Keratinocyte (primary cell): ENCODE measurements around the gene CAP2. TPM values are rescaled to one million over a fixed set of nuclear protein-coding genes. Genes with fewer than 3 reads are reported as not detected.

Experiments used
- DNase-seq: peaks from one replicate; pipeline ENCODE4 v3.0.0-alpha.2; 2011; ENCODE audit warnings: low read depth, missing footprints, low spot score
- FAIRE-seq: peaks from 2 replicates; lab custom pipeline; 2011; peaks lifted over from hg19 to GRCh38; lab: Jason Lieb, UNC
- H2AFZ ChIP-seq: 2 replicates; pipeline ENCODE4 v1.6.0; 2012; ENCODE audit warnings: low read length, control low read depth, inconsistent platforms; ENCODE audit not compliant: control insufficient read depth
- H3K27ac ChIP-seq: 2 replicates; pipeline ENCODE4 v1.5.1; 2011; ENCODE audit warnings: low read length; ENCODE audit not compliant: control insufficient read depth, insufficient read depth
- H3K27me3 ChIP-seq: 3 replicates; pipeline ENCODE4 v1.6.0; 2011; ENCODE audit warnings: low read length; ENCODE audit not compliant: control insufficient read depth, insufficient read depth; ENCODE audit errors: extremely low read depth
- H3K36me3 ChIP-seq, 2 experiments: 2 replicates in 1 of 2; 3 replicates in 1 of 2; pipeline ENCODE4 v1.5.1; 2011; ENCODE audit warnings: low read length in 2 of 2, mild to moderate bottlenecking in 1 of 2; ENCODE audit not compliant: control insufficient read depth in 2 of 2, insufficient read depth in 2 of 2; ENCODE audit errors: extremely low read depth in 1 of 2
- H3K4me1 ChIP-seq: 3 replicates; pipeline ENCODE4 v1.5.1; 2011; ENCODE audit warnings: low read length; ENCODE audit not compliant: control insufficient read depth, insufficient read depth; ENCODE audit errors: extremely low read depth
- H3K4me2 ChIP-seq: 3 replicates; pipeline ENCODE4 v1.6.0; 2011; ENCODE audit warnings: low read depth, low read length; ENCODE audit not compliant: control insufficient read depth, insufficient read depth; ENCODE audit errors: extremely low read depth
- H3K4me3 ChIP-seq, 3 experiments: fragments of 200-600 bp in 1 of 3; sonication (generic) in 1 of 3; 2 replicates in 2 of 3; 3 replicates in 1 of 3; pipeline ENCODE4 v1.5.1; 2011 to 2016; ENCODE audit warnings: low read length in 3 of 3, mild to moderate bottlenecking in 3 of 3, control low read depth in 2 of 3, inconsistent platforms in 1 of 3, low read depth in 1 of 3, mixed read lengths in 1 of 3, mixed run types in 1 of 3, moderate library complexity in 1 of 3; ENCODE audit not compliant: control insufficient read depth in 2 of 3, insufficient read depth in 2 of 3; ENCODE audit errors: extremely low read depth in 1 of 3
- H3K79me2 ChIP-seq: 2 replicates; pipeline ENCODE4 v1.6.0; 2012; ENCODE audit warnings: low read length; ENCODE audit not compliant: control insufficient read depth, insufficient read depth
- H3K9ac ChIP-seq: 3 replicates; pipeline ENCODE4 v1.6.0; 2011; ENCODE audit warnings: low read length; ENCODE audit not compliant: control insufficient read depth, insufficient read depth; ENCODE audit errors: extremely low read depth
- H3K9me1 ChIP-seq: 3 replicates; pipeline ENCODE4 v1.6.0; 2011; ENCODE audit warnings: low read length; ENCODE audit not compliant: control insufficient read depth, insufficient read depth; ENCODE audit errors: extremely low read depth
- H3K9me3 ChIP-seq: 2 replicates; pipeline ENCODE4 v1.5.1; 2012; ENCODE audit warnings: low read depth, low read length; ENCODE audit not compliant: control insufficient read depth
- H4K20me1 ChIP-seq: 3 replicates; pipeline ENCODE4 v1.6.0; 2011; ENCODE audit warnings: low read length; ENCODE audit not compliant: control insufficient read depth, insufficient read depth; ENCODE audit errors: extremely low read depth
- CTCF ChIP-seq, 3 experiments: IDR thresholded peaks in 1 of 3; conservative IDR thresholded peaks in 1 of 3; optimal IDR thresholded peaks in 1 of 3; 2 replicates in 2 of 3; 3 replicates in 1 of 3; pipeline versions ENCODE3 to v1.5.1; 2011; ENCODE audit warnings: low read length in 3 of 3, mild to moderate bottlenecking in 3 of 3, moderate library complexity in 2 of 3, control low read depth in 1 of 3, inconsistent platforms in 1 of 3; ENCODE audit not compliant: insufficient read depth in 2 of 3; ENCODE audit errors: extremely low read depth in 1 of 3
- EZH2 ChIP-seq: IDR thresholded peaks from one replicate; pipeline ENCODE4 v1.6.1; 2012; ENCODE audit warnings: inconsistent platforms, mild to moderate bottlenecking, low read length, moderate library complexity
- dilution Hi-C: fragments of 300-500 bp; cut with MboI; formaldehyde crosslinking; loops from one replicate; pipeline ENCODE4 v1.7.0; 2020; ENCODE audit warnings: low sequenced_read_pairs; ENCODE audit not compliant: extremely low pct_ligation_motif_present
- polyA plus RNA-seq, 5 experiments: library from polyadenylated mRNA; depleted of rRNA in 3 of 5; stranded (reverse) in 3 of 5; stranded (forward) in 1 of 5; unstranded in 1 of 5; fragments of >200 nt; gene quantifications; 1 replicate in 1 of 5; 2 replicates in 3 of 5; 3 replicates in 1 of 5; pipeline versions ENCODE4 v1.2.1 to v1.2.3, GENCODE V29; 2011 to 2012; ENCODE audit warnings: missing spikeins in 2 of 5, low read depth in 1 of 5, low replicate concordance in 1 of 5

The CAP2 gene
- polyA plus RNA-seq, 1 donor (not counting 4 experiments of a cell fraction or from before 2014, with no cell fraction given): 12.1 TPM

GRCh38 chr6:17353440-17354175, 39.8 kb upstream of the CAP2 start:
- H3K4me2 ChIP-seq: no peak overlapping the region
- H3K27ac ChIP-seq: no peak overlapping the region
- no peaks in the 10 kb centered on the region for H3K4me1 ChIP-seq
- no peaks in the 10 kb centered on the region for H3K9me1 ChIP-seq
- H2AFZ ChIP-seq: no peak overlapping the region
- H3K36me3 ChIP-seq: no peaks in the 10 kb centered on the region
- DNase-seq (no peak), FAIRE-seq (no peak)
- no peaks in the 10 kb centered on the region for H3K9me3 ChIP-seq
- H3K9ac ChIP-seq: no peak overlapping the region
- no peaks in the 10 kb centered on the region for H3K79me2 ChIP-seq
- dilution Hi-C loops: no loop called here
- TF ChIP-seq CTCF (optimal IDR thresholded peaks at IDR 0.05 in 1 of 3, IDR thresholded peaks at IDR 0.05 in 1 of 3, conservative IDR thresholded peaks at IDR 0.05 in 1 of 3; ENCODE audit: extremely low read depth in 1 of 3, insufficient read depth in 2 of 3, low read length in 3 of 3) (no peak), EZH2 (no peak)
- H4K20me1 ChIP-seq: no peaks in the 10 kb centered on the region
- H3K4me3 ChIP-seq: no peak overlapping the region
- H3K27me3 ChIP-seq: peaks cover 3% of the 10 kb centered on the region

GRCh38 chr6:17354700-17355403, 38.5 kb upstream of the CAP2 start:
- Histone ChIP-seq H3K4me1 (no peaks in the 10 kb centered on the region), H3K4me3 (no peak overlapping the region), H3K9me3 (no peaks in the 10 kb centered on the region), H3K27ac (no peak overlapping the region), H3K79me2 (no peaks in the 10 kb centered on the region), H2AFZ (no peak overlapping the region), H4K20me1 (no peaks in the 10 kb centered on the region), H3K9me1 (no peaks in the 10 kb centered on the region), H3K9ac (no peak overlapping the region), H3K27me3 (peaks cover 3% of the 10 kb centered on the region), H3K4me2 (no peak overlapping the region), H3K36me3 (no peaks in the 10 kb centered on the region)
- TF ChIP-seq EZH2: no peak
- no peak for TF ChIP-seq CTCF (optimal IDR thresholded peaks at IDR 0.05 in 1 of 3, IDR thresholded peaks at IDR 0.05 in 1 of 3, conservative IDR thresholded peaks at IDR 0.05 in 1 of 3; ENCODE audit: extremely low read depth in 1 of 3, insufficient read depth in 2 of 3, low read length in 3 of 3)
- dilution Hi-C loops: no loop called here
- no peak for FAIRE-seq
- no peak for DNase-seq
